K562 (cell line): Measurements from ENCODE around the gene SCO1. TPM values are rescaled to one million over a fixed set of nuclear protein-coding genes. Genes with fewer than 3 reads are reported as not detected.

Source experiments
- ATF1 ChIP-seq, 2 experiments: fragments of 450-650 bp in 1 of 2; IDR thresholded peaks; 2 replicates each; pipeline ENCODE4 v1.6.1; 2016; ENCODE audit warnings: missing compliant biosample characterization in 1 of 2, missing genetic modification characterization in 1 of 2
- ATF7 ChIP-seq: fragments of 450-650 bp; IDR thresholded peaks from 2 replicates; pipeline ENCODE4 v1.7.1; 2014; ENCODE audit warnings: mild to moderate bottlenecking, moderate library complexity
- CBX1 ChIP-seq: sonication (generic); IDR thresholded peaks from 2 replicates; pipeline ENCODE4 v1.6.1; 2016; ENCODE audit warnings: antibody characterized with exemption, low read depth, mild to moderate bottlenecking
- FOXA1 ChIP-seq: fragments of 450-650 bp; IDR thresholded peaks from 2 replicates; pipeline ENCODE4 v1.6.1; 2016; ENCODE audit warnings: mild to moderate bottlenecking, borderline replicate concordance
- GABPB1 ChIP-seq: sonication (generic); formaldehyde crosslinking; IDR thresholded peaks from 2 replicates; pipeline ENCODE4 v1.8.0; 2022; ENCODE audit warnings: mild to moderate bottlenecking, missing genetic modification reagents
- KAT2B ChIP-seq: IDR thresholded peaks from one replicate; pipeline ENCODE4 v1.6.1; 2012; ENCODE audit warnings: low read depth, mild to moderate bottlenecking, control low read depth, inconsistent platforms, low read length, moderate library complexity
- MECOM ChIP-seq: fragments of 250-450 bp; sonication (Bioruptor Pico); IDR thresholded peaks from 2 replicates; pipeline ENCODE4 v1.8.0; 2022; ENCODE audit warnings: inconsistent platforms
- XRCC4 ChIP-seq: IDR thresholded peaks from one replicate; pipeline ENCODE4 v1.6.1; 2011; ENCODE audit not compliant: insufficient read depth, insufficient read length; ENCODE audit errors: extremely low read depth
- YBX1 ChIP-seq: fragments of 450-650 bp; IDR thresholded peaks from 2 replicates; pipeline ENCODE4 v1.7.1; 2016; ENCODE audit warnings: mild to moderate bottlenecking
- ZBTB2 ChIP-seq: fragments of 450-650 bp; IDR thresholded peaks from 2 replicates; pipeline ENCODE4 v1.6.1; 2016; ENCODE audit warnings: antibody characterized with exemption
- polyA plus RNA-seq, 8 experiments: library from polyadenylated mRNA; depleted of rRNA in 4 of 8; stranded (reverse) in 5 of 8; unstranded in 3 of 8; fragments of >200 nt; fragmentation: Nextera tagmentation in 2 of 8; fragmentation: Illumina TruSeq in 1 of 8; extraction: Ambion mirVana in 2 of 8; extraction: Trizol in 1 of 8; gene quantifications; 2 replicates each; pipeline versions ENCODE4 v1.2.1 to v1.2.3, GENCODE V29; 2011 to 2014; ENCODE audit warnings: inconsistent platforms in 1 of 8, missing spikeins in 1 of 8
- total RNA-seq, 7 experiments: library from RNA; depleted of rRNA in 6 of 7; stranded (reverse); fragments of >200 nt in 6 of 7; fragmentation: Illumina TruSeq in 2 of 7; extraction: Trizol in 2 of 7; gene quantifications; 2 replicates each; pipeline versions ENCODE4 v1.2.1 to v1.2.3, GENCODE V29; 2011 to 2021; ENCODE audit warnings: low replicate concordance in 1 of 7
- TF ChIP-seq, protein P1 (sequence below): IDR thresholded peaks from 2 replicates; pipeline ENCODE4 v1.6.1; 2011; ENCODE audit warnings: borderline replicate concordance, low read depth, mild to moderate bottlenecking, moderate library complexity, low read length; ENCODE audit not compliant: insufficient read depth, poor library complexity, severe bottlenecking

The SCO1 gene
- total and polyA plus RNA-seq, 9 of the 15 experiments (the other 6 are each of a cell fraction or from before 2014, with no cell fraction given): 7.1 to 40.9 (median 22.1) TPM

GRCh38 chr17:10716218-10716617 lies 18.9 kb upstream of the SCO1 start (continued):
- TF ChIP-seq GABPB1 (CRISPR knock-in tag): no peak
- TF ChIP-seq ATF7: peak; percentile 78
- TF ChIP-seq, protein P1, sequence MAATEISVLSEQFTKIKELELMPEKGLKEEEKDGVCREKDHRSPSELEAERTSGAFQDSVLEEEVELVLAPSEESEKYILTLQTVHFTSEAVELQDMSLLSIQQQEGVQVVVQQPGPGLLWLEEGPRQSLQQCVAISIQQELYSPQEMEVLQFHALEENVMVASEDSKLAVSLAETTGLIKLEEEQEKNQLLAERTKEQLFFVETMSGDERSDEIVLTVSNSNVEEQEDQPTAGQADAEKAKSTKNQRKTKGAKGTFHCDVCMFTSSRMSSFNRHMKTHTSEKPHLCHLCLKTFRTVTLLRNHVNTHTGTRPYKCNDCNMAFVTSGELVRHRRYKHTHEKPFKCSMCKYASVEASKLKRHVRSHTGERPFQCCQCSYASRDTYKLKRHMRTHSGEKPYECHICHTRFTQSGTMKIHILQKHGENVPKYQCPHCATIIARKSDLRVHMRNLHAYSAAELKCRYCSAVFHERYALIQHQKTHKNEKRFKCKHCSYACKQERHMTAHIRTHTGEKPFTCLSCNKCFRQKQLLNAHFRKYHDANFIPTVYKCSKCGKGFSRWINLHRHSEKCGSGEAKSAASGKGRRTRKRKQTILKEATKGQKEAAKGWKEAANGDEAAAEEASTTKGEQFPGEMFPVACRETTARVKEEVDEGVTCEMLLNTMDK: no peak
- TF ChIP-seq YBX1: no peak
- no peak for TF ChIP-seq MECOM (CRISPR knock-in tag)
- no peak for TF ChIP-seq XRCC4
- TF ChIP-seq ATF1 (CRISPR knock-in tag; IDR thresholded peaks at IDR 0.05): no peak
- peak; percentile 35; the same call in 1 of the 2 replicates for TF ChIP-seq ATF1 (tag; IDR thresholded peaks at IDR 0.05)
- no peak for TF ChIP-seq FOXA1
- TF ChIP-seq KAT2B: no peak
- TF ChIP-seq CBX1: no peak
- TF ChIP-seq ZBTB2: no peak
